ENCODE data around the gene MRAP. TPM values are rescaled to one million over a fixed set of nuclear protein-coding genes. Genes with fewer than 3 reads are reported as not detected.

The MRAP gene
- total and polyA plus RNA-seq, 9 of the 15 experiments (the other 6 are each of a cell fraction or from before 2014, with no cell fraction given): 0.63 to 2.3 TPM; not detected in 7

- TF ChIP-seq, protein P1, sequence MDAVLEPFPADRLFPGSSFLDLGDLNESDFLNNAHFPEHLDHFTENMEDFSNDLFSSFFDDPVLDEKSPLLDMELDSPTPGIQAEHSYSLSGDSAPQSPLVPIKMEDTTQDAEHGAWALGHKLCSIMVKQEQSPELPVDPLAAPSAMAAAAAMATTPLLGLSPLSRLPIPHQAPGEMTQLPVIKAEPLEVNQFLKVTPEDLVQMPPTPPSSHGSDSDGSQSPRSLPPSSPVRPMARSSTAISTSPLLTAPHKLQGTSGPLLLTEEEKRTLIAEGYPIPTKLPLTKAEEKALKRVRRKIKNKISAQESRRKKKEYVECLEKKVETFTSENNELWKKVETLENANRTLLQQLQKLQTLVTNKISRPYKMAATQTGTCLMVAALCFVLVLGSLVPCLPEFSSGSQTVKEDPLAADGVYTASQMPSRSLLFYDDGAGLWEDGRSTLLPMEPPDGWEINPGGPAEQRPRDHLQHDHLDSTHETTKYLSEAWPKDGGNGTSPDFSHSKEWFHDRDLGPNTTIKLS (IDR thresholded peaks at IDR 0.05; ENCODE audit: borderline replicate concordance, low read depth): peak; percentile 70
- no peak; a peak in 1 of 4 replicates for TF ChIP-seq RCOR1 (IDR thresholded peaks at IDR 0.05; ENCODE audit: borderline replicate concordance in 1 of 2, low read depth in 2 of 2, low read length in 2 of 2)
- no peak for TF ChIP-seq RBM34 (IDR thresholded peaks at IDR 0.05; ENCODE audit: borderline replicate concordance, insufficient read depth, low read length)
- TF ChIP-seq, protein P2, sequence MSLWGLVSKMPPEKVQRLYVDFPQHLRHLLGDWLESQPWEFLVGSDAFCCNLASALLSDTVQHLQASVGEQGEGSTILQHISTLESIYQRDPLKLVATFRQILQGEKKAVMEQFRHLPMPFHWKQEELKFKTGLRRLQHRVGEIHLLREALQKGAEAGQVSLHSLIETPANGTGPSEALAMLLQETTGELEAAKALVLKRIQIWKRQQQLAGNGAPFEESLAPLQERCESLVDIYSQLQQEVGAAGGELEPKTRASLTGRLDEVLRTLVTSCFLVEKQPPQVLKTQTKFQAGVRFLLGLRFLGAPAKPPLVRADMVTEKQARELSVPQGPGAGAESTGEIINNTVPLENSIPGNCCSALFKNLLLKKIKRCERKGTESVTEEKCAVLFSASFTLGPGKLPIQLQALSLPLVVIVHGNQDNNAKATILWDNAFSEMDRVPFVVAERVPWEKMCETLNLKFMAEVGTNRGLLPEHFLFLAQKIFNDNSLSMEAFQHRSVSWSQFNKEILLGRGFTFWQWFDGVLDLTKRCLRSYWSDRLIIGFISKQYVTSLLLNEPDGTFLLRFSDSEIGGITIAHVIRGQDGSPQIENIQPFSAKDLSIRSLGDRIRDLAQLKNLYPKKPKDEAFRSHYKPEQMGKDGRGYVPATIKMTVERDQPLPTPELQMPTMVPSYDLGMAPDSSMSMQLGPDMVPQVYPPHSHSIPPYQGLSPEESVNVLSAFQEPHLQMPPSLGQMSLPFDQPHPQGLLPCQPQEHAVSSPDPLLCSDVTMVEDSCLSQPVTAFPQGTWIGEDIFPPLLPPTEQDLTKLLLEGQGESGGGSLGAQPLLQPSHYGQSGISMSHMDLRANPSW (CRISPR knock-in tag; IDR thresholded peaks at IDR 0.05): no peak
- TF ChIP-seq, protein P3, sequence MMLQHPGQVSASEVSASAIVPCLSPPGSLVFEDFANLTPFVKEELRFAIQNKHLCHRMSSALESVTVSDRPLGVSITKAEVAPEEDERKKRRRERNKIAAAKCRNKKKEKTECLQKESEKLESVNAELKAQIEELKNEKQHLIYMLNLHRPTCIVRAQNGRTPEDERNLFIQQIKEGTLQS (IDR thresholded peaks at IDR 0.05): peak; percentile 36; the same call in 1 of the 2 replicates
- TF ChIP-seq, protein P3 (CRISPR knock-in tag; conservative IDR thresholded peaks at IDR 0.05): no peak
- TF ChIP-seq JUN (IDR thresholded peaks at IDR 0.05; ENCODE audit: borderline replicate concordance, low read depth, low read length): 0 out of 2 replicates have a peak, but pooled peaks have one; percentile 5
- TF ChIP-seq JUN (CRISPR knock-in tag; IDR thresholded peaks at IDR 0.05; ENCODE audit: borderline replicate concordance): no peak
- peak; percentile 93; the same call in 1 of the 2 replicates for TF ChIP-seq PHF8 (IDR thresholded peaks at IDR 0.05; ENCODE audit: borderline replicate concordance, low read length)
- TF ChIP-seq, protein P4, sequence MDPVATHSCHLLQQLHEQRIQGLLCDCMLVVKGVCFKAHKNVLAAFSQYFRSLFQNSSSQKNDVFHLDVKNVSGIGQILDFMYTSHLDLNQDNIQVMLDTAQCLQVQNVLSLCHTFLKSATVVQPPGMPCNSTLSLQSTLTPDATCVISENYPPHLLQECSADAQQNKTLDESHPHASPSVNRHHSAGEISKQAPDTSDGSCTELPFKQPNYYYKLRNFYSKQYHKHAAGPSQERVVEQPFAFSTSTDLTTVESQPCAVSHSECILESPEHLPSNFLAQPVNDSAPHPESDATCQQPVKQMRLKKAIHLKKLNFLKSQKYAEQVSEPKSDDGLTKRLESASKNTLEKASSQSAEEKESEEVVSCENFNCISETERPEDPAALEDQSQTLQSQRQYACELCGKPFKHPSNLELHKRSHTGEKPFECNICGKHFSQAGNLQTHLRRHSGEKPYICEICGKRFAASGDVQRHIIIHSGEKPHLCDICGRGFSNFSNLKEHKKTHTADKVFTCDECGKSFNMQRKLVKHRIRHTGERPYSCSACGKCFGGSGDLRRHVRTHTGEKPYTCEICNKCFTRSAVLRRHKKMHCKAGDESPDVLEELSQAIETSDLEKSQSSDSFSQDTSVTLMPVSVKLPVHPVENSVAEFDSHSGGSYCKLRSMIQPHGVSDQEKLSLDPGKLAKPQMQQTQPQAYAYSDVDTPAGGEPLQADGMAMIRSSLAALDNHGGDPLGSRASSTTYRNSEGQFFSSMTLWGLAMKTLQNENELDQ (CRISPR knock-in tag; IDR thresholded peaks at IDR 0.05; ENCODE audit: borderline replicate concordance): no peak
- TF ChIP-seq CXXC5 (CRISPR knock-in tag; IDR thresholded peaks at IDR 0.05): peak; percentile 81
- TF ChIP-seq MXI1 (IDR thresholded peaks at IDR 0.05; ENCODE audit: low read depth, low read length): peak; percentile 56; the same call in 1 of the 2 replicates
- TF ChIP-seq ZNF507 (tag; conservative IDR thresholded peaks at IDR 0.05): no peak
- TF ChIP-seq MAFG (tag; conservative IDR thresholded peaks at IDR 0.05): peak; percentile 57
Observed at GRCh38 chr21:32278518-32279376, 19.9 kb upstream of the MRAP start, which contains the start of gene MIS18A (continued).

Data from K562 (cell line).